AG20443 (cell line): ENCODE measurements around the gene FAM216B.
"Not testable (repeated sequence)": the region's sequence is repeated elsewhere in the genome, so short reads cannot be mapped to it uniquely, and the experiment has no call there.

Experiments
- DNase-seq: peaks from one replicate; pipeline ENCODE4 v3.0.0; 2012; ENCODE audit warnings: low spot score, mixed read lengths

The FAM216B gene

GRCh38 chr13:42780044-42780443, 1.3 kb upstream of the FAM216B start:
- no peak for DNase-seq

- DNase-seq, result no peak
Observed at GRCh38 chr13:42786715-42787114, 5.3 kb downstream of the FAM216B start.

GRCh38 chr13:42788601-42789000, 7.2 kb downstream of the FAM216B start:
- DNase-seq, result no peak

GRCh38 chr13:42792154-42792553, 10.8 kb downstream of the FAM216B start:
- no peak for DNase-seq

GRCh38 chr13:42794577-42795275, 13.3 kb downstream of the FAM216B start:
- no peak for DNase-seq

- DNase-seq, result no peak
Observed at GRCh38 chr13:42795666-42796065, 14.3 kb downstream of the FAM216B start.

- DNase-seq, result no peak
Observed at GRCh38 chr13:42796747-42797356, 15.5 kb downstream of the FAM216B start.

GRCh38 chr13:42798118-42798517, 16.7 kb downstream of the FAM216B start:
- peak; percentile 33 for DNase-seq

- DNase-seq, result no peak
Observed at GRCh38 chr13:42800109-42800643, 18.8 kb downstream of the FAM216B start.

- DNase-seq, result no peak
Observed at GRCh38 chr13:42803563-42804204, 22.3 kb downstream of the FAM216B start.

- DNase-seq, result no peak
Observed at GRCh38 chr13:42804244-42804874, 23.0 kb downstream of the FAM216B start.

GRCh38 chr13:42807241-42807640, 25.9 kb downstream of the FAM216B start:
- DNase-seq, result no peak

GRCh38 chr13:42807866-42808265, 26.5 kb downstream of the FAM216B start:
- peak; percentile 29 for DNase-seq

GRCh38 chr13:42808341-42808940, 27.1 kb downstream of the FAM216B start:
- DNase-seq, result no peak

- peak; percentile 25 for DNase-seq
Observed at GRCh38 chr13:42812316-42812715, 30.9 kb downstream of the FAM216B start.

- DNase-seq, result peak; percentile 60
Observed at GRCh38 chr13:42814868-42815267, 33.5 kb downstream of the FAM216B start.

GRCh38 chr13:42815681-42816080, 34.3 kb downstream of the FAM216B start:
- DNase-seq, result no peak

- no peak for DNase-seq
Observed at GRCh38 chr13:42816538-42816937, 35.2 kb downstream of the FAM216B start.

- not testable (repeated sequence) for DNase-seq
Observed at GRCh38 chr13:42819687-42820086, 38.3 kb downstream of the FAM216B start.

GRCh38 chr13:42820451-42820850, 39.1 kb downstream of the FAM216B start:
- no peak for DNase-seq

- peak; percentile 47 for DNase-seq
Observed at GRCh38 chr13:42821437-42821836, 40.1 kb downstream of the FAM216B start.
